ENCODE data around the gene TEX26.
"Not testable (repeated sequence)": the region's sequence is repeated elsewhere in the genome, so short reads cannot be mapped to it uniquely, and the experiment has no call there.

Gene TEX26

DNA sequence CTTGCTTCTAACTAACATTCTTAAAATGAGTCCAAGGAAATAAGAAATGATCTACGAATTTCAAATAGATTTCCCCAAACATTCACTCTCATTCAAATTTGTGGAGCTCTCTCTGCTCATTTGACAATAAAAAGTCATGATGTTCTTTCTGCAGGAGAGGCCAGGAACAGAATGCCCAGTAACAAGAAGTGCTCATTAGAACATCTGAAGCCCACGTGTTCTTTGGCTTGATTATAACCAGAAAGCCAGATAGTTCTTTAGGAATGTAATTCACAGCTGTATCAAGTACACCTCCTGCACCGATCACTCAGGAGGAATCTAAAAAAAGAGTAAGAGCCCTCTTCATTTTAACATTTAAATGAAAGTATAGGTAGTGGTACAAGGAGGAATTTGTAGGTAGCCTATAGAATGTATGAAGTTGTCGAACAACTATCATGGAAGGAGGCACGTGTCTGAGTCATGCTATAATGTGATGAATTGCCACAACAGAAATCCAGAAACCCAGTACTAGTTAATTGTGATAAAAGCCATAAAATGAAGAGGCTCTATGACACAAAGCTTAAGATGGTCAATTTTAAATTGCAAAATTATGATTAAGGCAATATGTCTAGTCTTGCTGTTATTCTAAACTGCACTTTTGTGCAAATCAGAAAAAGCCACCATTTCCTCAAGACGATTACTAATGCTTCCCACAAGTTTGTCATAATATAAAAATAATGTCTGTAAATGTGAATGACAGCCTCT is 13.6 kb upstream of the TEX26 start:
- no peak for DNase-seq (ENCODE audit: low spot score)

DNA sequence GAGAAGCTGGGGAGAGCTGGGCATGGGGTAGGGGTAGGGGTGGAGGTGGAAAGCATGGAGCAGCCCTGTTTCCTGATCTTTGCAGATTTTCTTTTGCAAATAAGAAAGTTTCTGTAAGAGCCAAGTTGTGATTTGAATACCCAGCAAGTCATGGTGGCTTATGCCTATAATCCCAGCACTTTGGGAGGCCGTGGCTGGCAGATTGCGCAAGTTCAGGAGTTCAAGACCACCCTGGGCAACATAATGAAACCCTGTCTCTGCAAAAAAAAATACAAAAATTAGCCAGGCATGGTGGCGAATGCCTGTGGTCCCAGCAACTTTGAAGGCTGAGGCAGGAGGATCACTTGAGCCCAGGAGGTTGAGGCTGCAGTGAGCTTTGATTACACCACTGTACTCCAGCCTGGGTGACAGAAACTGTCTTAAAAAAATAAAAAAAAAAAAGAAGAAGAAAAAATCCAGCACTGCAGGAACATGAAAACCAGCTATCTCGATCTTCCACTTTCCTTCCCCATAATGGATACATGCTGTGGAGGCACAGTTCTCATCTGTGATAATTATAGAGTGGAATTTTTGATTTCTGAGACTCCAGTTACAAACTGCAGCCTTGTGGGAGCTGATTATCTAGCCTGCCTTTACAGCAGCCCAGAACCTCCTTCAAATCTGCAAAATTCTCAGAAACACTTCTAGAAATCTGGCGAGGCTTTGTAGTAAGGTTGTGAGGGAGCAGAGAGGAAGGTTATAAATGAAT is 12.1 kb upstream of the TEX26 start:
- DNase-seq (ENCODE audit: low spot score), result no peak

DNA sequence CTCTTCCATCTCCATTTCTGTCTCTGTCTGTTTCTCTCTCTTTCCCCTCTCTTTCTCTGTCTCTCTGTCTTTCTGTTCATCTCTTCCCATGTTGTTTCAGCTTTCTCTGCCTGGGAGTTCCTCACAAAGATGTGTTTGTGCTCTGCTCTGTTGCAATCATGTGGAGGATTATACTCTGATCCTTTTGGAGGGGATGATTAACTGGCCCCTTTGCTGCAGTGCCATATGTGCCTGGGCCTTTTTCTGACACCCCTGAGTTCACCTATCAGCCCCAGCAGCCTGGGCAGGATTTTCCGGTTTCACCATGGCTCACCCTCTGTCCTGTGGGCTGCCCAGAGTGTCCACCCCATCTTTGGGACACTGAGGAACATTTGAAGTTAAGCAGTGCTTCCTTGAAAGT is 9.0 kb upstream of the TEX26 start:
- DNase-seq (ENCODE audit: low spot score), result no peak

DNA sequence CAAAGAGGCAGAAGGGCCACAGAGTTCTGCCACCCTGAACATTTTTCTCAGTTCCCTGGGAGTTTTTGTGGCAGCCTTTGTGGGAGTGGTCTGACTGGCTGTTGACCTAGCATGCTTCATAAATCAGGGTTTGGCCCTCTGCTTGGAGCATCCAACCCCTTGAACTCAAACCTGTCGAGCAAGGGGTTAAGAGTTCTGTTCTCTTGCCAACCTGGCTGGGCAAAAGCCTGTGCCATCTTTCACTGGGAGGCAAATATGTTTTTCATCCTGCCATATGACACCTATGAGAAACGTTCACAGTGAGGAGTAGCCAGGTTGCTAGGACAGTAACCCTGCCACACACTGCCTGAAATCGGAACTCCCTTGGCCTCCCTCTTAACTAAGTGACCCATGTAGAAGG is 7.7 kb upstream of the TEX26 start:
- DNase-seq (ENCODE audit: low spot score), result no peak

DNA sequence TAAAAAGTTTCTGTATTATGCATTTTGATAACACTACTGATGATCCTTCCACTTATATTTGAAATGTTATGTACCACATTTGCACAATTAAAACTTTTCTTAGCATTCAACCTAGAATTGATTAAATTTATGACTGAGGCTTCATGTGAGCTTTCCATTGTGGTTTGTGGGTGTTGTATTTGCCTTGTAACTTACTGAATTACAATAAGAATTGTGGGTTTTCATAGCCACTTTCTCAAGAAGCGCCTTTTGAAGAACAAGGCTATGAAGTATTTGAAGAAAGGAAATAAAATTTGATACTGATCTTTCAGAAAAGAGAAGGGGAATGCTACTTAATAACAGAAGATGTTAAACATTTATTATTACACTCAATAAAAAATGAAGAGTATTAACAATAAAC is 7.0 kb upstream of the TEX26 start:
- DNase-seq (ENCODE audit: low spot score), result no peak

DNA sequence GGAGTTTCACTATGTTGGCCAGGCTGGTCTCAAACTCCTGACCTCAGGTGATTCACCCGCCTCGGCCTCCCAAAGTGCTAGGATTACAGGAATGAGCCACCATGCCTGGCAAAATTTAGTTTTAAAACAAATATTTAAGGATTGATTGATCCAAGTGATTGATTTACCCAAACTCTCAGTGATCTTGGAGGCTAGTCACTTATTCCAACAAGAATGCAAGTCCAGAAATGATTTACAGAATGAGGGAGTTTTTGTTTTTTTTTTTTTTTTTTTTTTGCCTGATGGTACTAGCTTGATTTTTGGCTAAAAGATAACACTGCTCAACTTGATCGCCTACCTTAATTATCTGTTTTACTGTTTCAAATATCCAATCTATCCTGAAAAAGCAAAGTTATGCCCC is 5.7 kb upstream of the TEX26 start:
- no peak for DNase-seq (ENCODE audit: low spot score)

DNA sequence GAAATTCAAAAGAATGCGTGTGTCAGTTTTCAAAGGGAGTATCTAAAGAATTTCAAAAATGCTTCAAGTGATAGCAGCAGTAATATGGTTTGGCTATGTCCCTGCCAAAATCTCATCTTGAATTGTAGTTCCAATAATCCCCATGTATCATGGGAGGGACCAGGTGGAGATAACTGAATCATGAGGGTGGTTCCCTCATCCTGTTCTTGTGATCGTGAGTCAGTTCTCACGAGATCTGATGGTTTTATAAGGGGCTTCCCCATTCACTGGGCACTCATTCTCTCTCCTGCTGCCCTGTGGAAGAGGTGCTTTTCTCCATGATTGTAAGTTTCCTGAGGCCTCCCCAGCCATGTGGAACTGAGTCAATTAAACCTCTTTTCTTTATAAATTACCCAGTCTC is 5.3 kb upstream of the TEX26 start:
- DNase-seq (ENCODE audit: low spot score), result not testable (repeated sequence)

DNA sequence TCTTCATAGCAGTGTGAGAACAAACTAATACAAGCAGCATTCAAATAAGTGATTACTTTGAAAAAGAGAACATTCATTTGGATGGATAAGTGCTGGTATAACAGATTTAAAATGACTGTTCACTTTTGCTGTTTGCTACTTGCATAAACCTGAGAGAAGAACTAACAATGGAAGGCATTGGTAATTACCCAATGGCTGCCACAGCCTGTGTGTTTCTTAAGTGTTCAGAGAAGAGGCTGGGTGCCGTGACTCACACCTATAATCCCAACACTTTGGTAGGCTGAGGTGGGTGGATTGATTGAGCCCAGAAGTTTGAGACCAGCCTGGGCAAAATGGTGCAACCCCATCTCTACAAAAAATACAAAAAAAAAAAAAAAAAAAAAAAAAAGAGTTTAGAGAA is 4.9 kb upstream of the TEX26 start:
- DNase-seq (ENCODE audit: low spot score), result no peak

DNA sequence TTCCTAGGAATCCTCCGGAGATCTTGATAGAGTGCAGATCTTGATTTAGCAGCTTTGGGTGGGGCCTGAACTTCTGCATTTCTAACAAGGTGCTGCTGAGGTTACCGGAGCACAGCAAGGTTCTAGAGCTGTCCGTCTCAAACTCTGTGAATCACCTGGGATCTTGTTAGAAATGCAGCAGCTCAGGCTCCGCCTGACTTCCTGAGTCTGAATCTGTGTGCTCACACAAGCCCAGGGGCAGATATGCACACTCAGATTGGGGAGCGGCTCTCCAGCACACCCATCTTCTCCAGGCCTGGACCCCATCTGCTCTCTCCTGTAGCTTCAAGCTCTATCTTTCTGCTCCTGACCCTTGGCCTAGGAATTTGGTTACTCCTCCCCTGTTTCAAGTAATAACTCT is 3.5 kb upstream of the TEX26 start:
- no peak for DNase-seq (ENCODE audit: low spot score)

DNA sequence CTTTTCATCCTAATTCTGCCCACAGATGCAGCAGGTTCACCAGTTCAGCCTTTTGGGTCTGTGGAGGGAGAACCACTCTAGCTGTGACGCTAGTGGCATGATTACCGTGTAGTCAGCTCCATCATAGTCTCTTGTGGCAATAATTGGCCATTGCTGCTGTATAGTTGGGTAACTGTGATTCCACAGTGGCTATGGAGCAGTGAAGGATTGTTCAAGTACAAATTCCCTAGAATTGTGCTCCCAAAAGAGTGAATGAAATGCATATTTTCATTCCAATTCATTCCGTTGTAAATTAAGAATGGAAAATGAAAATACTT is 856 bp downstream of the TEX26 start:
- DNase-seq (ENCODE audit: low spot score), result no peak

DNA sequence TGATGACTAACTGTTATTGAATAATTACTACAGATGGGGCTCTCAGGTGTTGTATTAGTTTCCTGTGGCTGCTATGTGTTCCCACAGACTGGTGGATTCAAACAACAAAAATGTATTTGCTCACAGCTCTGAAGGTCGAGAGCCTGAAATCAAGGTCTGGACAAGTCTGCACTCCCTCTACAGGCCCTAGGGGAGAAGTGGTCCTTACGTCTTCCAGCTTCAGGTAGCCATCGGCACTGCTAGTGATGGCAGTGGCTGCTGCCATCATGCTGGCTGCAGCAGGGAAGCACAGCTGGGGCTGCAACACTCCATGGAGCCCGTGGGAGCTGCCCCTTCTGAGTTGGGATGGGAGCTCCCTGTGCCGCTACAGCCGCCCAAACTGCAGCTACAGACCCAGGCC is 1.9 kb downstream of the TEX26 start:
- no peak for DNase-seq (ENCODE audit: low spot score)

DNA sequence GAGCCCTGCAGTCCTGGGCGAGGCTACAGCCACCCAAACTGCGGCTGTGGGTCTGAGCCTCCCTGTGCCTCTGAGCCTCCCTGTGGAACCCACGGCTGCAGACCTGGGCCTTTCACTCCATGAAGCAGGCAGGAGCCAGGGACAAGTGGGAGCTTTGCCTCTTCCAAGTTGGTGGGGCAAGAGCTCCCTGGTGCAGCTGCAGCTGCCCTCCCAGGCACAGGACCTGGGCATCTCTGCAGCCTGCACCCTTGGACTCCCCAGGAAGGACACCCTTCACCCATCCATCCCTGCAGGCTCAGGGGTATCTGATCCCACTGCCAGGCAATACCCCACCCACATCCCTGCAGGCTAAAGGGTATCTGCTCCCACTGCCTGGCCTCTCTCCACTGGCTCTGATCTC is 2.3 kb downstream of the TEX26 start:
- no peak for DNase-seq (ENCODE audit: low spot score)

DNA sequence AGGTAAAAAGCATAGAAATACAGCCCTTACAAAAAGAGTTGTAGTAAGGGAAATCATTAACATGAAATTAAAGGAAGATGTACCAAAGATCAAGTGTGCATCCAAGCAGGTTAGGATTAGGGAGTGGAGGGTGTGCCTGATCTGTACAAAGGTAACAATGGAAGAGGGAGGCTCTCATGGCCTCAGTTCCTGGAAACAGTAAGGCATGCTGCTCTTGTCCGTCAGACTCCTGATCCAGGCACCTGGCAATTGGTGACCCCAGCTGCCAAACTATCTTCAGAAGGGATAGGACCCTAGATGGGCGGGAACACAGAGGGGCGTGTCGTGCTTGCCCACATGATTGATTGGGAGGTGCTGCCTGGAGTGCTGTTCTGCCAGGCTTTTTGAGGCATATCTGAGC is 4.5 kb downstream of the TEX26 start:
- DNase-seq (ENCODE audit: low spot score), result no peak

DNA sequence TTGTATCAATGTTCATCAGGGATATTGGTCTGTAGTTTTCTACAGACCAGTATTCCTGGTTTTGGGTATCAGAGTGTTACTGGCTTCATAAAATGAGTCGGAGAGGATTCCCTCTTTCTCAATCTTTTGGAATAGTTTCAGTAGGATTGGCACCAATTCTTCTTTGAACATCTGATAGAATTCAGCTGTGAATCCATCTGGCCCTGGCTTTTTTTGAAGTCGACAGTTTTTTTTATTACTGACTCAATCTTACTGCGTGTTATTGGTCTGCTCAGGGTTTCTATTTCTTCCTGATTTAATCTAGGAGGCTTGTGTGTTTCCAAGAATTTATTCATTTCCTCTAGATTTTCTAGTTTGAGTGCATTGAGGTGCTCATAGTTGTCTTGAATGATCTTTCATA is 11.4 kb downstream of the TEX26 start:
- DNase-seq (ENCODE audit: low spot score), result no peak

DNA sequence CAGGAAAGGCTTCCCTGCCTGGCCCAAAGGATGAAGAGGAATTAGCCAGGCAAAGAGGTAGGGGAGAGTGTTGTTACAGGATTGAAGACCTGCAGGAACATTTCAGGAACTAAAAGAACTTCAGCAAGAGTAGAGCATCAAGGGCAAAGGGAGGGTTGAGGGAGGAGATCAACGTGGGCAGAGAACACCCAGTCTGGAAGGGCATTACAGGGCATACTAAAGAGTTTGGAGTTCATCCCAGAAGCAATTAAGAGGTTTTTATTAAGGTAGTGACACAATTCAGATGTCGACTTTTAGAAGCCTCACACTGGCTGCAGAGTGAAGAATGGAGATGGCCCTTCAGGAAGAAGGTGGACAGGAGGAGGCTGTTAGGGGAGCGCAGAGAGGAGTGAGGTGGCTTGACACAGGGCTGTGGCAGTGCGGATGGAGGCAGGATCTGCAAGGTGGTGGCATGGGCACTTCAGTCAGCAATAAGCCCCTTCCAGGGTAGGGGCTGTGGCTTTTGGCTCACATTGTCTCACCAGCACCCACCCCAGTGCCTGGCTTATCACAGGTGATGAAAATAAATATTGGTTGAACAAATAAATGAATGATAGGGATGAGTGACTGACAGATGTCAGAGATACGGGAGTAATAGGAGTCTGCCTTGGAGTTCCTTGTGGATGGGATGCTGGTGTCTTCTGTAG is 24.9 kb downstream of the TEX26 start:
- DNase-seq (ENCODE audit: low spot score), result no peak

DNA sequence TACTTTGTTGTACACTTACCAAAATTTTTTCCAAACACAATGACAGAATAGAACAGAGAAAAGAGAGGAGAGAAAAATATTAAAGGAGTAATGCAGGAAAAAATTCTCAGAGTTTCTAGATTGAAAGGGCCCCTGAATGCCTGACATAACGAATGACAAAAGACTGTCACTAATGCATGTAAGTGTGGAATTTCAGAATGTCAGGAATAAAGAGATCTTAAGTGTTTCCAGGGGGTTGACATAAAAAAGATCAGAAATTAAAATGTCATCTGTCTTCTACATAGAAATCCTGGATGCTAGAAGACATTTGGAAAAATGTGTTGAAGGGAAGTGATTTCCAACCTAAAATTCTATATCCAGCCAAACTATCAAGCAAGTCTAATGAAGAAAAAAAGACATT is 27.2 kb downstream of the TEX26 start:
- no peak for DNase-seq (ENCODE audit: low spot score)

DNA sequence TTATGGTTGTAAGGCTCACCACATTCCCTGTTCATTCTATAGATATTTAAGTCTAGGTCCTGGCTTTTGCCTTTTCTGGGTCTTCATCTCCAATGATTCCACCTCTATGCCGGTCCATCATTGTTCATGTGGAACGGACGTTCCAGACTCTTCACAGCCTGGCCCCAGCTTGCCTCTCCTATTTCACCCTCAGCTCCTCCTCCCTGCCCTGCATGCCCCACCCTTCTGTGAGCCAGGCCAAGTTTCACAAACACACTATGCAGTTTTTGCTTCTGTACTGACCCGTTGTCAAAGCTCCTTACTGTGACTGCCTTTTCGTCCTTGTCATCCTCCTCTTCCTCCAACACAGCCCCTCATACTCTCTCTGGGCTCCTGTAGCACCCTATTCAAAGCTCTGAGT is 31.3 kb downstream of the TEX26 start:
- DNase-seq (ENCODE audit: low spot score), result no peak

DNA sequence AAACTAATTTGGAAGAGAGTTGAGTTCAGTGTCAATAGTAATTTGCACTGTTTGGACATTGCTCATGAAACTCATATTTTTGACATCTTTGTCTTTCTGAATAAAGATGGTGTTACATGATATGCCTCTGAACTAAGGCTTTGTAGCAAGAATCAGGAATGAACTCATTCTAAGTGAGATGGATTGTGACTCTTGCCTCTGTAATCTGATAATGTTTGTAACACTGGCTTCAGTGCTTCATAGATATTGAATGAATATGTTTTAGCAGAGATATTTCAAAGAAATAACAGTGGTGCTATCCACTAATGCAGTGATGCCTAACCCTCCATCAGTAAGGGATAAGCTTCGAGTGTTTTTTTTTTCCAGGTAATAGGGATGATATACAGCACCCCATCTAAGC is 32.9 kb downstream of the TEX26 start:
- DNase-seq (ENCODE audit: low spot score), result no peak

DNA sequence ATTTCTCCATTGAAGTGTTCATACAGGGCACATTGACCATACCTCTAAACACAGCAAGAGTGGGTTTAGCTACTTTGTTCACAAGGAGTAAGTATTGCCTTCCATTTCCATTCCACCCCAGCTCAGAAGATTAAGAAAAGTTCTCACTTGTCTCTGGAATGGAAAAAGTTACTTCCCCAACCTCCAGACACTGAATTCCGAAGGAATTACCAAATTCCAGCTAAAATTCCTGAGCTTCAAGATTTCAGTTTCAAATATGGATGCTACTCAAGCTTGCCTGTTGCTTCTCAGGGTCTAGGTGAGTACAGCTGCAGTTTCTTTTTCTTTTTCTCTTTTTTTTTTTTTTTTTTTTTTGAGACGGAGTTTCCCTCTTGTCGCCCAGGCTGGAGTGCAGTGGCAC is 33.6 kb downstream of the TEX26 start:
- no peak for DNase-seq (ENCODE audit: low spot score)

DNA sequence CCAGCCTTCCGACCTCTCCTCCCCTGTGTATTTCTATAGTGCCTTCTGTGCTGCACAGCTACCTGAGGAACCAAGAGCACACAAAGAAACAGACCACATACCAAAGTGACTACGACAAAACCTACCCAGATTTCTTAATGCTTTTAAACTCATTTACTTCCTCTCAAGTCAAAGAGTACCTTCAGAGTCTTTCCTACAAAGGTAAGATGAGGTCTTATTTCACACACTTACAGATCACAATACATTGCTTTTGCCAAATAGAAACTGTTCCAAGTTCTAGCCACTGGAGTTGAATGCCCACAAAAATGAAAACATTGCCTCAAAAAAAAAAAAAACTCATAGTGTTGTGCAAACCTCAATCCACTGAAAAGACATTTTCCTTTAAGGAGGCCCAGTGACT is 36.4 kb downstream of the TEX26 start:
- no peak for DNase-seq (ENCODE audit: low spot score)

DNA sequence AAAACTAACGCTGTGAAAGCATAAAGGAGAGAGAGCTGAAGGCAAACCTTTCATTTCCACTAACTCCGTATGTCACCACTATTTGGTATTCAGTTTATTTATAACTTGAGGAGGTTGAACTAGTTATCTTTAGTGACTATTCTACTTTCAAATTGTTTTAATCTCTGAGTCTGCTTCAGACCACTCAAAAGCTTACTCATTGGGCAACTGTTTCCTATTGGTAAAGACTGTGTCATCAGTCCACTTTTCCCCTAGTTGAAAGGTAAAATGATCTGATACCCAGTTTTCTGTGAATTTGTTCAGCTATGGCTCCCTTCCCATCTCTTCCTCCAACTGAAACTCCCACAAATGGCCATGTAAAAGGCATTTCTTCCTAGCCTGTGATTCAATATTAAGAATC is 39.1 kb downstream of the TEX26 start:
- no peak for DNase-seq (ENCODE audit: low spot score)

DNA sequence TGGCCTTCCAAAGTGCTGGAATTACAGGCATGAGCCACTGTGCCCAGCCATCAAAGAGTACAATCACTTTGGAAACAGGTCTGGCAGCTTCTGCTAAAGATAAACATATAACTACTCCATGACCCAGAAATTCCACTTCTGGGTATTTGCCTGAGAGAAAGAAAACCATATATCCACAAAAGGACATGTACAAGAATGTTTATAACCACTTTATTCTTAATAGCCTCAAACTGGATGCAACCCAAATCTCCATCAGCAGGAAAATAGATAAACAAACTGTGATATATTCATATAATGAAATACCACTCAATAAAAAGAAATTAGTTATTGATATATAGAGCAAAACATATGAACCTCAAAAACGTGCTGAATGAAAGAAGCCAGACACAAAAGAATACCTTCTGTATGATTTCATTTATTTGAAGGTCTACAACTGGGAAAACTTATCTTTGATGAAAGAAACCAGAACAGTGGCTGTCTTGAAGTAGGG is 40.5 kb downstream of the TEX26 start:
- DNase-seq (ENCODE audit: low spot score), result no peak

DNA sequence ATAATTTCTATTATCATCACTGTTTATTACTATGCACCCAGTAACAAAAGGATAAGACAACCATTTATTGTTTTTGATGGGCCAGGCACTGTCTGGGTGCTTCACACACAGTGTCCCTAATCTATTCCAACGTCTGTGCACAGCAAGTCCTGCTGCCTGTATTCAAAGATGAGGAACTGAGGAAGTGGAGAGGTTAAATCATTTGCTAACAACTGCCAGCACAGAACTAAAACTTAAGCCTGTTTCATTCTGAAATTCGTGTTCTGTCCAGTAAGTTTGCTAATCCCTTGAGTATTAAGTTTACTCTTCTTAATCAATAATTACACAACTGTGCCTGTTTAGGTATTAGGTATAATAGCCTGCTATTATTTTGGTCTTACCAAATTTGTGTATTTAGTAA is 41.9 kb downstream of the TEX26 start:
- DNase-seq (ENCODE audit: low spot score), result no peak
